ENCODE data around the gene TRIO. TPM values are rescaled to one million over a fixed set of nuclear protein-coding genes. Genes with fewer than 3 reads are reported as not detected.

Gene TRIO
- total RNA-seq, 2 experiments from 2014 or later: 6.0 to 6.6 TPM

GRCh38 chr5:14110680-14111079 lies 32.5 kb upstream of the TRIO start:
- no peak for DNase-seq
- ChIA-PET CTCF (no interaction called here), POLR2A (no interaction called here)
- H3K4me1 Mint-ChIP-seq (ENCODE audit: low read depth): peaks cover 17% of the 10 kb centered on the region
- intact Hi-C loops (cut with micrococcal nuclease): no loop called here
- no peaks in the 10 kb centered on the region for H3K9me3 Mint-ChIP-seq
- H3K4me3 Mint-ChIP-seq: no peak overlapping the region
- peaks cover 21% of the 10 kb centered on the region for H3K27me3 Mint-ChIP-seq
- no peaks in the 10 kb centered on the region for H3K36me3 Mint-ChIP-seq
- no peak overlapping the region for H3K27ac Mint-ChIP-seq

GRCh38 chr5:14112998-14113652 lies 30.0 kb upstream of the TRIO start:
- Mint-ChIP-seq H3K4me3 (no peak overlapping the region), H3K9me3 (no peaks in the 10 kb centered on the region), H3K4me1 (ENCODE audit: low read depth) (peaks cover 11% of the 10 kb centered on the region), H3K36me3 (no peaks in the 10 kb centered on the region), H3K27me3 (peaks cover 9% of the 10 kb centered on the region), H3K27ac (no peak overlapping the region)
- ChIA-PET CTCF (no interaction called here), POLR2A (no interaction called here)
- intact Hi-C loops (cut with micrococcal nuclease): no loop called here
- no peak for DNase-seq

- no peak overlapping the region for H3K27ac Mint-ChIP-seq
- ChIA-PET CTCF (no interaction called here), POLR2A (no interaction called here)
- no peaks in the 10 kb centered on the region for H3K9me3 Mint-ChIP-seq
- H3K4me3 Mint-ChIP-seq: no peak overlapping the region
- intact Hi-C loops (cut with micrococcal nuclease): no loop called here
- DNase-seq: no peak
- peaks cover 12% of the 10 kb centered on the region for H3K27me3 Mint-ChIP-seq
- H3K36me3 Mint-ChIP-seq: no peaks in the 10 kb centered on the region
- H3K4me1 Mint-ChIP-seq (ENCODE audit: low read depth): no peaks in the 10 kb centered on the region
Measured at GRCh38 chr5:14114615-14115251, 28.4 kb upstream of the TRIO start.

GRCh38 chr5:14115323-14115895 lies 27.7 kb upstream of the TRIO start:
- Mint-ChIP-seq H3K27ac (no peak overlapping the region), H3K27me3 (peaks cover 12% of the 10 kb centered on the region), H3K9me3 (no peaks in the 10 kb centered on the region), H3K4me3 (no peak overlapping the region), H3K4me1 (ENCODE audit: low read depth) (no peaks in the 10 kb centered on the region), H3K36me3 (no peaks in the 10 kb centered on the region)
- no peak for DNase-seq
- ChIA-PET POLR2A (no interaction called here), CTCF (no interaction called here)
- intact Hi-C loops (cut with micrococcal nuclease): no loop called here

GRCh38 chr5:14118551-14119320 lies 24.4 kb upstream of the TRIO start:
- Mint-ChIP-seq H3K9me3 (no peaks in the 10 kb centered on the region), H3K4me3 (no peak overlapping the region), H3K4me1 (ENCODE audit: low read depth) (no peaks in the 10 kb centered on the region), H3K36me3 (no peaks in the 10 kb centered on the region), H3K27me3 (peaks cover 9% of the 10 kb centered on the region), H3K27ac (no peak overlapping the region)
- ChIA-PET CTCF (no interaction called here), POLR2A (no interaction called here)
- intact Hi-C loops (cut with micrococcal nuclease): no loop called here
- DNase-seq: no peak

- intact Hi-C loops (cut with micrococcal nuclease): no loop called here
- CTCF ChIA-PET: no interaction called here
- POLR2A ChIA-PET: no interaction called here
- no peak for DNase-seq
- no peak overlapping the region for H3K27ac Mint-ChIP-seq
- H3K27me3 Mint-ChIP-seq: peaks cover 4% of the 10 kb centered on the region
- no peaks in the 10 kb centered on the region for H3K4me1 Mint-ChIP-seq (ENCODE audit: low read depth)
- H3K9me3 Mint-ChIP-seq: no peaks in the 10 kb centered on the region
- no peaks in the 10 kb centered on the region for H3K36me3 Mint-ChIP-seq
- H3K4me3 Mint-ChIP-seq: no peak overlapping the region
Measured at GRCh38 chr5:14120176-14120575, 23.0 kb upstream of the TRIO start.

GRCh38 chr5:14121552-14121951 lies 21.6 kb upstream of the TRIO start:
- Mint-ChIP-seq H3K4me1 (ENCODE audit: low read depth) (no peaks in the 10 kb centered on the region), H3K4me3 (no peak overlapping the region), H3K9me3 (no peaks in the 10 kb centered on the region), H3K27ac (no peak overlapping the region), H3K27me3 (peaks cover 3% of the 10 kb centered on the region), H3K36me3 (no peaks in the 10 kb centered on the region)
- intact Hi-C loops (cut with micrococcal nuclease): no loop called here
- ChIA-PET CTCF (no interaction called here), POLR2A (no interaction called here)
- no peak for DNase-seq

- H3K4me1 Mint-ChIP-seq (ENCODE audit: low read depth): no peaks in the 10 kb centered on the region
- intact Hi-C loops (cut with micrococcal nuclease): no loop called here
- CTCF ChIA-PET: no interaction called here
- H3K4me3 Mint-ChIP-seq: no peak overlapping the region
- no peaks in the 10 kb centered on the region for H3K36me3 Mint-ChIP-seq
- POLR2A ChIA-PET: no interaction called here
- peaks cover 3% of the 10 kb centered on the region for H3K27me3 Mint-ChIP-seq
- DNase-seq: no peak
- H3K9me3 Mint-ChIP-seq: no peaks in the 10 kb centered on the region
- no peak overlapping the region for H3K27ac Mint-ChIP-seq
Measured at GRCh38 chr5:14122089-14122488, 21.1 kb upstream of the TRIO start.

GRCh38 chr5:14123551-14123950 lies 19.6 kb upstream of the TRIO start:
- peaks cover 3% of the 10 kb centered on the region for H3K27me3 Mint-ChIP-seq
- no peak overlapping the region for H3K27ac Mint-ChIP-seq
- H3K36me3 Mint-ChIP-seq: no peaks in the 10 kb centered on the region
- ChIA-PET POLR2A (no interaction called here), CTCF (no interaction called here)
- no peak overlapping the region for H3K4me3 Mint-ChIP-seq
- H3K9me3 Mint-ChIP-seq: no peaks in the 10 kb centered on the region
- intact Hi-C loops (cut with micrococcal nuclease): no loop called here
- DNase-seq: no peak
- no peaks in the 10 kb centered on the region for H3K4me1 Mint-ChIP-seq (ENCODE audit: low read depth)

GRCh38 chr5:14123974-14124482 lies 19.1 kb upstream of the TRIO start:
- Mint-ChIP-seq H3K27me3 (peaks cover 3% of the 10 kb centered on the region), H3K4me3 (no peak overlapping the region), H3K9me3 (no peaks in the 10 kb centered on the region), H3K27ac (no peak overlapping the region), H3K4me1 (ENCODE audit: low read depth) (no peaks in the 10 kb centered on the region), H3K36me3 (no peaks in the 10 kb centered on the region)
- no peak for DNase-seq
- intact Hi-C loops (cut with micrococcal nuclease): no loop called here
- CTCF ChIA-PET: no interaction called here
- POLR2A ChIA-PET: no interaction called here

- intact Hi-C loops (cut with micrococcal nuclease): no loop called here
- H3K27me3 Mint-ChIP-seq: no peaks in the 10 kb centered on the region
- no peaks in the 10 kb centered on the region for H3K4me1 Mint-ChIP-seq (ENCODE audit: low read depth)
- no peaks in the 10 kb centered on the region for H3K36me3 Mint-ChIP-seq
- no peak overlapping the region for H3K4me3 Mint-ChIP-seq
- no peak overlapping the region for H3K27ac Mint-ChIP-seq
- DNase-seq: no peak
- no peaks in the 10 kb centered on the region for H3K9me3 Mint-ChIP-seq
- POLR2A ChIA-PET: no interaction called here
- CTCF ChIA-PET: no interaction called here
Measured at GRCh38 chr5:14125262-14125661, 17.9 kb upstream of the TRIO start.

- no peak for DNase-seq
- intact Hi-C loops (cut with micrococcal nuclease): no loop called here
- ChIA-PET CTCF (no interaction called here), POLR2A (no interaction called here)
- Mint-ChIP-seq H3K27ac (no peak overlapping the region), H3K4me3 (no peak overlapping the region), H3K36me3 (no peaks in the 10 kb centered on the region), H3K4me1 (ENCODE audit: low read depth) (no peaks in the 10 kb centered on the region), H3K27me3 (peaks cover 3% of the 10 kb centered on the region), H3K9me3 (no peaks in the 10 kb centered on the region)
Measured at GRCh38 chr5:14127587-14127986, 15.6 kb upstream of the TRIO start.

Data from activated CD4-positive, alpha-beta memory T cell treated with anti-CD3 and anti-CD28 coated beads for 36 hours (primary cell).